CD14-positive monocyte (primary cell): Measurements from ENCODE around the gene NKAPL. TPM values are rescaled to one million over a fixed set of nuclear protein-coding genes. Genes with fewer than 3 reads are reported as not detected.

Source experiments
- polyA plus RNA-seq, 3 donors: library from polyadenylated mRNA; depleted of rRNA in 1 of 3; unstranded in 2 of 3; stranded (reverse) in 1 of 3; fragments of 300-500 nt in 2 of 3; fragments of >200 nt in 1 of 3; fragmentation: Illumina TruSeq in 2 of 3; gene quantifications; 1 replicate in 2 of 3; 2 replicates in 1 of 3; pipeline ENCODE4 v1.2.3, GENCODE V29; 2012 to 2021

NKAPL gene
- polyA plus RNA-seq, 3 donors: 0.12 to 1.1 (median 0.94) TPM

Other genes starting within 250 kb of the NKAPL start
- gene ZNF165, start 178.7 kb upstream of the NKAPL start, polyA plus RNA-seq: under 1 TPM in 2 of 3 donors, not detected in 1; 0.05 to 0.08 TPM
- gene ZSCAN16, start 134.7 kb upstream of the NKAPL start, polyA plus RNA-seq: 1 to 10 TPM; 3.5 to 5.9 (median 4.0) TPM
- gene ZKSCAN8, start 117.4 kb upstream of the NKAPL start, polyA plus RNA-seq: 1 to 10 TPM in 1 of 3 donors, under 1 TPM in 2; 0.49 to 7.9 (median 0.71) TPM
- gene ZSCAN9, start 34.0 kb upstream of the NKAPL start, polyA plus RNA-seq: 10 to 100 TPM in 1 of 3 donors, 1 to 10 TPM in 2; 2.2 to 11.6 (median 5.0) TPM
- 1 to 10 TPM; 1.5 to 2.0 (median 1.6) TPM for gene ZKSCAN4, start 7.0 kb upstream of the NKAPL start, polyA plus RNA-seq
- 1 to 10 TPM; 3.4 to 8.3 (median 3.5) TPM for gene ZSCAN26, start 7.8 kb downstream of the NKAPL start, polyA plus RNA-seq
- gene PGBD1, start 22.3 kb downstream of the NKAPL start, polyA plus RNA-seq: under 1 TPM; 0.15 to 0.36 (median 0.17) TPM
- under 1 TPM in 2 of 3 donors, not detected in 1; 0.25 to 0.35 TPM for gene ZSCAN31, start 76.9 kb downstream of the NKAPL start, polyA plus RNA-seq
- gene ZKSCAN3, start 90.7 kb downstream of the NKAPL start, polyA plus RNA-seq: 1 to 10 TPM in 2 of 3 donors, under 1 TPM in 1; 0.36 to 1.7 (median 1.6) TPM
- gene ZSCAN12, start 140.4 kb downstream of the NKAPL start, polyA plus RNA-seq: under 1 TPM; 0.50 to 0.79 (median 0.73) TPM
- gene ZSCAN23, start 184.2 kb downstream of the NKAPL start, polyA plus RNA-seq: not detected